Mucosa of gallbladder (tissue), 1 donor: ENCODE measurements around the gene PITPNM2. TPM values are rescaled to one million over a fixed set of nuclear protein-coding genes. Genes with fewer than 3 reads are reported as not detected.

Source experiments
- DNase-seq: peaks from one replicate; pipeline ENCODE4 v3.0.0-alpha.2; 2020; ENCODE audit warnings: low spot score
- total RNA-seq: library from RNA; stranded (reverse); gene quantifications from one replicate; pipeline ENCODE4 v1.2.1, GENCODE V29; 2021
- donor health status: DM: no; HTN: no; CAD: no.

Gene PITPNM2
- total RNA-seq: 12.8 TPM

GRCh38 chr12:123150744-123151456 lies at the start of gene PITPNM2:
Gene PITPNM2, minus strand, starts transcription at chr12:123151090. Its CDS starts 116,500 bp downstream, at chr12:123034590.
- peak; percentile 42 for DNase-seq

GRCh38 chr12:123200414-123200813 lies 49.5 kb upstream of the PITPNM2 start:
- no peak for DNase-seq

GRCh38 chr12:123199936-123200335 lies 49.0 kb upstream of the PITPNM2 start:
- no peak for DNase-seq

- DNase-seq: no peak
Observed at GRCh38 chr12:123187637-123188036, 36.7 kb upstream of the PITPNM2 start.

GRCh38 chr12:123180171-123180570 lies 29.3 kb upstream of the PITPNM2 start:
- DNase-seq: no peak

GRCh38 chr12:123171967-123172366 lies 21.1 kb upstream of the PITPNM2 start:
- no peak for DNase-seq

GRCh38 chr12:123167329-123167728 lies 16.4 kb upstream of the PITPNM2 start:
- DNase-seq: no peak

- no peak for DNase-seq
Observed at GRCh38 chr12:123165537-123165936, 14.6 kb upstream of the PITPNM2 start.

- DNase-seq: no peak
Observed at GRCh38 chr12:123164710-123165261, 13.9 kb upstream of the PITPNM2 start.

GRCh38 chr12:123164222-123164621 lies 13.3 kb upstream of the PITPNM2 start:
- no peak for DNase-seq

- DNase-seq: no peak
Observed at GRCh38 chr12:123163227-123163626, 12.3 kb upstream of the PITPNM2 start.

- DNase-seq: no peak
Observed at GRCh38 chr12:123160801-123161487, 10.1 kb upstream of the PITPNM2 start.

GRCh38 chr12:123153906-123154305 lies 3.0 kb upstream of the PITPNM2 start:
- no peak for DNase-seq

- no peak for DNase-seq
Observed at GRCh38 chr12:123152833-123153232, 1.9 kb upstream of the PITPNM2 start.

- DNase-seq: no peak
Observed at GRCh38 chr12:123151457-123152454, 866 bp upstream of the PITPNM2 start.

GRCh38 chr12:123150275-123150743 lies 581 bp downstream of the PITPNM2 start:
- no peak for DNase-seq

- DNase-seq: no peak
Observed at GRCh38 chr12:123149501-123150274, 1.2 kb downstream of the PITPNM2 start.

- DNase-seq: no peak
Observed at GRCh38 chr12:123149088-123149487, 1.8 kb downstream of the PITPNM2 start.

- no peak for DNase-seq
Observed at GRCh38 chr12:123148655-123149054, 2.2 kb downstream of the PITPNM2 start.

GRCh38 chr12:123148223-123148622 lies 2.7 kb downstream of the PITPNM2 start:
- DNase-seq: no peak

GRCh38 chr12:123145211-123145610 lies 5.7 kb downstream of the PITPNM2 start:
- no peak for DNase-seq
